H54 (cell line): ENCODE measurements around the gene SSMEM1.
A peak's percentile ranks its signal among the peaks of the same experiment; 100 is the strongest.

Source experiments
- DNase-seq: peaks from one replicate; pipeline ENCODE4 v3.0.0; 2011; ENCODE audit warnings: low spot score, mixed read lengths; ENCODE audit not compliant: insufficient read length
- FAIRE-seq: peaks from 3 replicates; lab custom pipeline; 2011; peaks lifted over from hg19 to GRCh38; lab: Jason Lieb, UNC
- POLR2A ChIP-seq: IDR thresholded peaks from 2 replicates; pipeline ENCODE4 v1.6.1; 2011; ENCODE audit warnings: low read depth, mild to moderate bottlenecking, low read length

Gene SSMEM1

DNA sequence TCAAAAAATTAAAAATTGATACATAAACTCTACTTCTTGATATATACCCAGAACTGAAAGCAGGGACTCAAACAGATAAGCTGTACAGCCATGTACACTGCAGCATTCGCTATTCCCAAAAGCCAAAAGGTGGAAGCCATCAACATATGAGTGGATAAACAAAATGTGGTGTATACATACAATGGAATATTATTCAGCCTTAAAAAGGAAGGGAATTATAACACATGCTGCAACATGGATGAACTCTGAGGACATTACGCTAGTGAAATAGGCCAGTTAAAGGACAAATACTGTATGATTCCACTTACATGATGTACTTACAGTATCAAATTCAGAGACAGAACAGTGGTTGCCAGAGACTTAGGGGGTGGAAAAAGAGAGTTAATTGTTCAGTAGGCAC, 10.6 kb upstream of the SSMEM1 start:
- TF ChIP-seq POLR2A = no peak
- DNase-seq (no peak), FAIRE-seq (peak; percentile 55)

DNA sequence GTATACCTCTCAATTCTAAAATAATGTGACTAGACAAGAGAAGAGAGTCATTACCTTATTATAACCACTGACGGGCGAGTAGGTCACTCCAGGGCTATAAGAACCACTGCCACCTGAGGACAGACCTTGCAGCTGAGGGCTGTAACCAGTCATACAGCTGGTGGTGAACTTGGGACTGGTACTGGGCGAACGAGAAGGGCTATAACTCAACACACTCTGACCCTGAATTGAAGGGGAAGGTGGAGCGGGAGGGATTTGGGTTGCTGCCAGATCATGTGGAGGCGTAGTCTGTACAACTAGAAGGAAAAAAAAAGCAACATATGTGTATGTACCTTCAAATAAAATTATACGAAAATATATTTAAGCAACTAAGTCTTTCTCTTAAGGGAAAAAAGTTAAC, 5.9 kb upstream of the SSMEM1 start:
- no peak for DNase-seq
- no peak for TF ChIP-seq POLR2A
- no peak for FAIRE-seq

DNA sequence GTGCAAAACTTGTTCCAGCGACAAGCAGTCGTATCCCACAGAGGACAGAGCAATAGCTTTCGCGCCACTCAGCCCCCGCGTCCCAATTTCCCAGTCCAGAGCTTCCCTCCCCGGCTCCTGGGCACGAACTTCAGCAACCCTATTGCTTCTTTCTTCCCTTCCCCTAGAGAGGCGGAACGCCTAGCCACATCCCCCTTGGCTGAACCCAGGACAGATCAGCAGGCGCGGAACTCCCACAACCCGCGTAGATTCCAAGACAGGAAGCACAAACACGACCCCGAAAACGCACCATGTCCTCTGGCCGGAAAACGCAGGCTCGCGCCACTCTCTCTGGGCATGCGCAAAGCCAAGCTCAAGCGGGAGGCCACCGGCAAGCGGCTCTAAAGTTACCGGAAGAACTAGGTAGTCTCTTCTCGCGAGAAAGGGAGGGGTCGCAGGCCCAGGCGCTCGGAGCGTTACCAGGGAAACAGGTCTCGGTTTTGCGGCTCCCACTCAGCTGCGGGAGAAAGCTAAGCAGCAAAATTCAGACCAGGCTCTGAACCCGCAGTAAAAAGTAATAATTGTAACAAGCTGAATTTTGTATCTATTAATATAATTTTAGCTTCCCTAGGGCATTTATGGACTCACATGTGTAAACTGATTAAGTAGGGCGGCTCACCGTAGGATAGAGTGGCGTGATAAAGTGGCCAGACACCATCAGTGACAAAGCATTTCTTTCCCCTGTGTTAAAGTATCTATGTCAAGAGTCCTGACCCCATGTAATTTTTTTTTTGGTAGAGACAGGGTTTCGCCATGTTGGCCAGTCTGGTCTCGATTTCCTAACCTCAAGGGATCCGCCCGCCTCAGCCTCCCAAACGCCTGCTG, 2.3 kb upstream of the SSMEM1 start, which contains the start of gene TMEM209:
TSS of gene TMEM209 (minus strand) at position 323 of the 864 bp plus-strand sequence. CDS start at position 292, 31 bp downstream.
- TF ChIP-seq POLR2A = peak; percentile 94
- DNase-seq (peak; percentile 84), FAIRE-seq (peak; percentile 61)

DNA sequence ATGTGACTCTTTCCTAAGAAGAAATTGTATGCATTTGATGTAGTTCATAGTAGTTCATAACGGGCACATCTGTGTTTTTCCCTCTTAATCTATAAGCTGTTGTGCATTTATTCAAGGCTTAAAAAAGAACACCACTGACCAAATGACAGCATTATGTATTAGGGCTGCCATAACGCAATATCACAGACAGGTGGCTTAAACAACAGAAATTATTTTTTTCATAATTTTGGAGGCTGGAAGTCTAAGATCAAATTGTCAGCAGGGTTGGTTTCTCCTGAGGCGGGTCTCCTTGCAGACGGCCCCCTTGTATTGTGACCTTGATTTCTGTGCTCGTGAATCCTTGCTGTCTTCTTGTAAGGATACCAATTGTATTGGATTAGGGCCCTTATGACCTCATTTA, 627 bp upstream of the SSMEM1 start:
- TF ChIP-seq POLR2A = no peak
- no peak for FAIRE-seq

DNA sequence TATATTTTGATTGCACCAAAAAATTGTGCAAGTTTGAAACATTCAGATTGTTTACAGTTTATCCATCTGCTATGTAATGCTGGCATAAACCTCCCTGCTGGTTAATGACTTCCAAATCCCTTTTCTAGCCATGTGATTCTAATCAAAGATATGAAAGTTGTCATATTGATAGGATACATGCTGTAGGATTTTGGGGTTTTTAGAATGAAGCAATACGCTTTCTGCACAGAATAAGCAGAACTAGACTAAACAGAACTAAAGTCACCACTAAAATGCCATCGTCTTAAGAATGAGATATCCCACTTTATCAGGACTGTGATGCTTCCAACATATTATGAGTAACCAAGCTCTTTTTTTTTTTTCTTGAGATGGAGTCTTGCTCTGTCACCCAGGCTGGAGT, 856 bp downstream of the SSMEM1 start:
- DNase-seq (no peak), FAIRE-seq (no peak)
- no peak for TF ChIP-seq POLR2A

More for the DNA sequence above, 627 bp upstream of the SSMEM1 start:
- no peak for DNase-seq

DNA sequence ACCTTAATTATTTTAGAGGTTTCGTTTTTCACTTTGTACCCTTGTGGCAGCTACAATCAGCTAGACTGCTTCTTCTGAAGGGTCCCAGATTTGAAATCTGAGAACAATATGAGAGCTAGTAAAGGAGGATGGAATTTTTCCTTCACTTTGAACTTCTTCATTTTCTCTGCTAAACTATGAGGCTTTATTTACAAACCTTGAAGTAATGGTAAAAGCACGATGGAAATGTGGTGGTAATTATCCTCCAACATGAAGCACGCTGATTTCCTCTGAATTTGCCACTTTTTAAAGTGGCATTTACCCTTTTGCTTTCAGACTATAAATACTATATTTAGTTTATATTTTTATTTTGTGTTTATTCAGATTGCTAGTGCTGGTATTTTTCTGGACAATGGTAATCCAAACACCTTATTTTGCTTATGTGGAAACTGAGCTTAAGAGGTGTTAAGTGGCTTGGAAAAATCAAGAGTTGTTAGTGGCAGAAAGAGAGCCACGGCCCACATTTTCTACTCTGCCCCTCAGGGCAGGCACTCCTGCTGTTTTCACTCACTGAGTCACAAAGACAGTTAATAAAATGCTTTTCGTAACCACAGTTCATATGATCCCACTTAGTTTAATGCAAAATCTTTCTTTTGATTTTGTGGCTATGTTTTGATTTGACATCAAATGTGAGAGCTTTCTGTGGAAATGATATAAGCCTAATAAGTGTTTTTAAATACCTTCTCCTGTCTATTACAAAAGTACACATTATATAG, 2.7 kb downstream of the SSMEM1 start:
- no peak for TF ChIP-seq POLR2A
- no peak for FAIRE-seq
- DNase-seq = no peak

DNA sequence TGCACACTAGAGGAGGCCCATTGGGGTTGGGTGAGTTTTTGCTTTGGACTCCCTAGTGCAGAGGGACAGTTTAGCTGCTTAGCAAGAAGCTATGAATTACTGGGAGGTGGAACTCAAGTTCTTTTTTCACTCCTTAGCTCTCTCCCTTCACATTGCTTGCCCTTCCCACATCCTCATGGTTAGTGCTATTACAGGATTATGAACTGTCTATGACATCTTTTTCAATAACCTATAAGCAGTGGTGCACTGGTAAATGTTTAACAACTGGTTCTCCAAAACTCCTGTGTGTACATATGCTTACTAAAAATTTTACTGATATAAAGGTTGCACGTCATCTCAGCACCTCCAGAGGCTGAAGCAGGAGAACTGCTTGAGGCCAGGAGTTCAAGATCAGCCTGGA, 6.2 kb downstream of the SSMEM1 start:
- DNase-seq (no peak), FAIRE-seq (no peak)
- TF ChIP-seq POLR2A = no peak

DNA sequence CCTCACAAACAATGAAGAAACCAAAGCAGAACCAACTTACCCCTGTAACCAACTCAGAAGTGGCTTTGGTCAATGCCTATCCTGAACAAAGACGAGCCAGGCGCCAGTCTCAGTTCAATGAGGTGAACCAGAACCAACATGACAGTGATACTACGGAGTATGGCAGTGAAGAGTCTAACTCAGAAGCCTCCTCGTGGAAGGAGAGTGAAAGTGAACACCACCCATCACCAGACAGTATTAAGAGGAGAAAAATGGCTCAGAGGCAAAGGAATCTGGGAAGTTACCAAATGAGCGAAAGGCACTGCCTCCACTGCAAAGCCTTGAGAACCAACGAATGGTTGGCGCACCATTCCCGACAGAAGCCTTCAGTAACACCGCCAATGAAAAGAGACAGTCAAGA, 8.4 kb downstream of the SSMEM1 start:
- TF ChIP-seq POLR2A = no peak
- DNase-seq = no peak
- FAIRE-seq = no peak

DNA sequence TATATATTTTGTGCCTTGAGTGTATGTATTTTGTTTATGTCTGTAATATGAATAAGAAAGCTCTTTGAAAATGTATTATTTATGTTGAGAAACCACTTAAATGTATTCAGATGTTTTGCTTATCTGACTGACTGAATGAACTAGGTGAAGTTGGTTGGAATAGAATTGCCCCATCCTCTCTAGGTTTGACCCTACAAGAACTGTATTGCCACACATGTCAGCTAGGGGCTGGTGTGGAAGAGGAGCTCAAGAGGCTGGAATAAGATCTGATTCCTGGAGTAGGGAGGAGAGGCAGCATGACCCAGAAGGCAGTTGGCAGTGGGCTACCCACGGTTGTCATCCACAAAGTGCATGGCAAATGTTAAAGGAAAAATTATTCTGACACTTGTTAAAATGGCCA, 9.1 kb downstream of the SSMEM1 start:
- no peak for TF ChIP-seq POLR2A
- FAIRE-seq = no peak

DNA sequence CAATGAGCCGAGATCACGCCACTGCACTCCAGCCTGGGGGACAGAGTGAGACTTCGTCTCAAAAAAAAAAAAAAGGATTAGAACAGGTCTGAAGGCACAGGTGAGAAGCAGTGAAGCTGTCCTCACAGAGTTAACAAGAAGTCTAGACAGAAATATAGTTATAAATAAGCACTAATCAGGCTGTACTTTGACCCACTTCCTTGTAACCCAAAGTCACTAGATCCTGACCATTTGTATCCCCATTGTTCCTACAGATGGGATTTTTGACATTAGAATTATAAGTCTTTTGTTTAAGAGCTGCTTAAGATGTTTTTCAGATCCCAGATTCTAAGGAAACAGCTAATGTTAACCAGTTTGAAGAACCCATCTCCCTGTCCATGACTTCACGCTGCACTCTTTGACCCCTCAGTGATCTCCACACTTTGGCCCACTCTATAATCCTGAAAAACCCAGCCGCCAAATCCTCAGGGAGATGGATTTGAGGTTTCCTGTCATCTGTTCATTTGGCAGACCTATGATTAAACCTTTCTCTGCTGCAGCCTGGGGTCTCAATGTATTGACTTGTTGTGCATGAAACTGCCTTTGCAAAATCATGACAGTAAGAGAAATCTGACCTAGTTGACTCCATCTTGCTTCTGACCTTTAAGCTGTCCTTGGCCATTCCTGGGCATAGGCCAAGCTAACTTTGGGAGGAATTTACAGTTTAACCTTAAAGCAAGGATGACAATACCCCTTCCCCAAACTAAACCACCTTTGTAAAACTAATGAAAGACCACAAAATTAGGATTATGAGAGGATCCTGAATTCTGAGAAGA, 11.4 kb downstream of the SSMEM1 start:
- no peak for FAIRE-seq
- no peak for TF ChIP-seq POLR2A
- DNase-seq = no peak

More for the DNA sequence above, 9.1 kb downstream of the SSMEM1 start:
- no peak for DNase-seq

DNA sequence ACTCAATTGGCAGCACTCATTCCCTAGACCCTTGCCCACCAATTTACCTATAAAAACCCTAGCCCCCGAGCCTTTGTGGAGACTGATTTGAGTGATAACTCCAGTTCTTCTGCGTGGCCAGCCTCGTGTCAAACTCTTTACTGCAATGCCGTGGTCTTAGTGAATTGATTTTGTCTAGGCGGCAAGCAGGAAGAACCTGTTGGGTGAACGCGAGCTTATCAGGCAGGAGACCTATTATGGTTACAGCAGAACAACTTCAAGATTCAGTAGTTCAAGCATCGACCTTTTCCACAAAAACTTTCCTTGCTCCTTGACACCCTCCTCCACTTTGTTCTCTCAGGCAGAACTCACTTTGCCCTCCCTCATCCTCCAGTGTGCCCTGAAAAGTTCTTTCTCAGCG, 12.2 kb downstream of the SSMEM1 start:
- no peak for TF ChIP-seq POLR2A
- FAIRE-seq = no peak
- DNase-seq = no peak

DNA sequence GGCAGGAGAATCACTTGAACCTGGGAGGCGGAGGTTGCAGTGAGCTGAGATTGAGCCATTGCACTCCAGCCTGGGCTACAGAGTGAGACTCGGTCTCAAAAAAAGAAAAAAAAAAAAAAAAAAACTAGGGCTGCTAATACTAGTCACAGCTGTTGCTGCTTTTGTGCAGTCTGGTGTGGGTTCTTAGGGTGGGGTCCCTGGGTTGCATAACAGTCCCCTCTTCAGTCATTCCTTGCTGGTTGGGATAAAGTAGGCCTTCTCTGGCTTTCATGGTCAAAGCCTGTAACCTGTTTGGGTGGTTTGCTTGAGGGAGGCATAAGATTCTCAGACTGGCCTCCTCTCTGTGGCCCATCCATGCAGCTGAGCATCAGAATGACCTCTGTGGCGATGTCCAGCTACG, 14.1 kb downstream of the SSMEM1 start:
- no peak for FAIRE-seq
- TF ChIP-seq POLR2A = no peak
- DNase-seq = no peak

DNA sequence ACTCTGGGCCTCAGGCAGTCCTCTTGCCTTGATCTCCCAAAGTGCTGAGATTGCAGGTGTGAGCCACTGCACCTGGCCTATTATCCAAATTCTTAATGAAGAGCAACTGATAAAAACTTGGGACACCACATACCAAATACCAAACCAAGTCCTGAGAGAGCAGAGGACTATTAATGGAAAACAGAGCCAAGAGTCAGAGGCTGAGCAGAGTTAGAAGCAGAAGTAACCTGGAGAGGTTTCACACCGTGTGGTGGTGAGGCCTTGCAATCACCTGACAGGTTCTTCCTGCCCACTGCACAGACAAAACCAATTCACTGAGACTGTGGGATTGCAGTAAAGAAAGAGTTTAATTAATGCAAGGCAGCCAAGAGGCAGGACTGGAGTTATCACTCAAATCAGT, 16.0 kb downstream of the SSMEM1 start:
- TF ChIP-seq POLR2A = no peak
- DNase-seq = no peak
- FAIRE-seq = no peak
